ENCODE results near the gene PCDHA4.
"Not testable (repeated sequence)": the region's sequence is repeated elsewhere in the genome, so short reads cannot be mapped to it uniquely, and the experiment has no call there.

The PCDHA4 gene

GRCh38 chr5:140806834-140807775, at the start of gene PCDHA4:
TSS of gene PCDHA4 (plus strand) at chr5:140807068.
- DNase-seq (ENCODE audit: low read depth): peak; percentile 3

GRCh38 chr5:140764177-140764973, 42.5 kb upstream of the PCDHA4 start:
- DNase-seq (ENCODE audit: low read depth): no peak

- DNase-seq (ENCODE audit: low read depth): no peak
These were observed 39.4 kb upstream of the PCDHA4 start for GRCh38 chr5:140767444-140767843.

- DNase-seq (ENCODE audit: low read depth): no peak
These were observed 26.4 kb upstream of the PCDHA4 start for GRCh38 chr5:140780512-140780911.

GRCh38 chr5:140785905-140786686, 20.8 kb upstream of the PCDHA4 start, which contains the start of gene PCDHA1:
TSS of gene PCDHA1 (plus strand) at chr5:140786140.
- no peak for DNase-seq (ENCODE audit: low read depth)

- DNase-seq (ENCODE audit: low read depth): not testable (repeated sequence)
These were observed 19.4 kb upstream of the PCDHA4 start for GRCh38 chr5:140787422-140787821.

- DNase-seq (ENCODE audit: low read depth): not testable (repeated sequence)
These were observed 18.9 kb upstream of the PCDHA4 start for GRCh38 chr5:140787849-140788504.

GRCh38 chr5:140791089-140791488, 15.8 kb upstream of the PCDHA4 start:
- DNase-seq (ENCODE audit: low read depth): no peak

- no peak for DNase-seq (ENCODE audit: low read depth)
These were observed 12.1 kb upstream of the PCDHA4 start, which contains the start of gene PCDHA2 for GRCh38 chr5:140794595-140795258. TSS of gene PCDHA2 (plus strand) at chr5:140794852.

GRCh38 chr5:140795259-140795641, 11.6 kb upstream of the PCDHA4 start:
- peak; percentile 3 for DNase-seq (ENCODE audit: low read depth)

GRCh38 chr5:140796072-140796717, 10.7 kb upstream of the PCDHA4 start:
- not testable (repeated sequence) for DNase-seq (ENCODE audit: low read depth)

- DNase-seq (ENCODE audit: low read depth): no peak
These were observed 10.2 kb upstream of the PCDHA4 start for GRCh38 chr5:140796718-140797095.

- DNase-seq (ENCODE audit: low read depth): peak; percentile 7
These were observed 5.9 kb upstream of the PCDHA4 start, which contains the start of gene PCDHA3 for GRCh38 chr5:140800816-140801493. TSS of gene PCDHA3 (plus strand) at chr5:140801057.

- no peak for DNase-seq (ENCODE audit: low read depth)
These were observed 5.4 kb upstream of the PCDHA4 start for GRCh38 chr5:140801494-140801841.

- DNase-seq (ENCODE audit: low read depth): not testable (repeated sequence)
These were observed 4.5 kb upstream of the PCDHA4 start for GRCh38 chr5:140802381-140802780.

GRCh38 chr5:140802781-140803271, 4.0 kb upstream of the PCDHA4 start:
- no peak for DNase-seq (ENCODE audit: low read depth)

GRCh38 chr5:140808241-140808888, 1.5 kb downstream of the PCDHA4 start:
- DNase-seq (ENCODE audit: low read depth): not testable (repeated sequence)

- DNase-seq (ENCODE audit: low read depth): no peak
These were observed 2.0 kb downstream of the PCDHA4 start for GRCh38 chr5:140808889-140809291.

Data from iris pigment epithelial cell (primary cell).